Measurements from ENCODE around the gene CMBL.

CMBL gene

DNA sequence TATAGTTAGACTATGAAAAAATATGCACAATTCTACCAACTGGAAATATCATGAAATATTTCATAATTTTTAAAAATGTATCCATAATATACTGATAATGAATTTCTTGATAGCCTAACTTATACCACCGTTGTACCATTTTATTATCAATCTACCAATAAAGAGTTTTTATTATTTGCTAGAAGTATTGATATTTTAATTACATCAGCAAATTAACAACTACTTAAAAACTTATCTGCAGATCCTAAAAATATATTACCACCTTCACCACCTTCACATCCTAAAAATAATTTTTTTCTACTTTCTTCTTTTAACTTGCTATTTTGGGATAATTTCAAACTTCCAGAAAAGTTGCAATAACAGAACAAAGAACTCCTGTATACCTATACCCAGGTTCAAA, 79.4 kb downstream of the CMBL start:
- no peaks in the 10 kb centered on the region for H3K4me1 ChIP-seq (ENCODE audit: control insufficient read depth, low read length)
- no peaks in the 10 kb centered on the region for H3K79me2 ChIP-seq (ENCODE audit: control insufficient read depth, low read length)
- H3K9me2 ChIP-seq (replicated peaks; ENCODE audit: control insufficient read depth, low read length) = no peaks in the 10 kb centered on the region
- no peaks in the 10 kb centered on the region for H3K9me3 ChIP-seq (ENCODE audit: control insufficient read depth, insufficient read depth, low read length)
- H4K20me1 ChIP-seq (ENCODE audit: control insufficient read depth, insufficient read depth, low read depth, low read length) = no peaks in the 10 kb centered on the region
- no peak overlapping the region for H3K27ac ChIP-seq (ENCODE audit: low read depth, low read length)
- H3K36me3 ChIP-seq (ENCODE audit: control insufficient read depth, low read length) = peaks cover 7% of the 10 kb centered on the region
- no peak overlapping the region for H3K4me2 ChIP-seq (ENCODE audit: low read length)
- H3K4me3 ChIP-seq (ENCODE audit: low read length) = no peak overlapping the region
- TF ChIP-seq CTCF (IDR thresholded peaks at IDR 0.05; ENCODE audit: low read depth, low read length, poor library complexity, severe bottlenecking) (no peak), EZH2phosphoT487 (IDR thresholded peaks at IDR 0.05; ENCODE audit: borderline replicate concordance, low read length) (no peak)
- H3K27me3 ChIP-seq (ENCODE audit: control insufficient read depth, low read length) = no peaks in the 10 kb centered on the region
- H3F3A ChIP-seq (ENCODE audit: control insufficient read depth, insufficient read depth) = no peaks in the 10 kb centered on the region

All from DOHH2 (cell line).